SKM-1 treated with dmso at 0.1 percent for 144 hours (cell line): Measurements from ENCODE around the gene LRRN4CL.

Experiments used
- DNase-seq: peaks from one replicate; lab custom pipeline; 2025; ENCODE audit not compliant: unreplicated experiment; lab: John Stamatoyannopoulos, UW

LRRN4CL gene

GRCh38 chr11:62648185-62648966 lies 41.0 kb downstream of the LRRN4CL start:
- no peak for DNase-seq

DNA sequence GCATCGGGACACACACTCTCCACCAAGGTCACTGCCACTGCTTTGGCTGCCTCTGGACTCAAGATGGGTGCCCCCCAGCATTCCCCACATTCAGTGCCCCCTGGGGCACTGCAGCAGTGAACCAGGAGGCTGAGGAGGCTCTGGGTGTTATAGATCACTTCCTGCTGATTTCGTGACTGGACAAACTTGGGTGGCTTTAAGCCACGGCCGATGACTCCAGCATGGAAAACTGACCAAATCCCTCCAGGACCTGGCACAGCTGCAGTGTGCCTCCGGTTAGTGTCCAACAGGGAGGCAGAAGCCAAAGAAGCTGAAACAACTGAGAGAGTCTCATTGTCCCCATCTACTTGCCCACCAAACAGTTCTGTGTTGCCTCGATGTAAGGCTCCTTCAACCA lies 41.7 kb downstream of the LRRN4CL start:
- no peak for DNase-seq

DNA sequence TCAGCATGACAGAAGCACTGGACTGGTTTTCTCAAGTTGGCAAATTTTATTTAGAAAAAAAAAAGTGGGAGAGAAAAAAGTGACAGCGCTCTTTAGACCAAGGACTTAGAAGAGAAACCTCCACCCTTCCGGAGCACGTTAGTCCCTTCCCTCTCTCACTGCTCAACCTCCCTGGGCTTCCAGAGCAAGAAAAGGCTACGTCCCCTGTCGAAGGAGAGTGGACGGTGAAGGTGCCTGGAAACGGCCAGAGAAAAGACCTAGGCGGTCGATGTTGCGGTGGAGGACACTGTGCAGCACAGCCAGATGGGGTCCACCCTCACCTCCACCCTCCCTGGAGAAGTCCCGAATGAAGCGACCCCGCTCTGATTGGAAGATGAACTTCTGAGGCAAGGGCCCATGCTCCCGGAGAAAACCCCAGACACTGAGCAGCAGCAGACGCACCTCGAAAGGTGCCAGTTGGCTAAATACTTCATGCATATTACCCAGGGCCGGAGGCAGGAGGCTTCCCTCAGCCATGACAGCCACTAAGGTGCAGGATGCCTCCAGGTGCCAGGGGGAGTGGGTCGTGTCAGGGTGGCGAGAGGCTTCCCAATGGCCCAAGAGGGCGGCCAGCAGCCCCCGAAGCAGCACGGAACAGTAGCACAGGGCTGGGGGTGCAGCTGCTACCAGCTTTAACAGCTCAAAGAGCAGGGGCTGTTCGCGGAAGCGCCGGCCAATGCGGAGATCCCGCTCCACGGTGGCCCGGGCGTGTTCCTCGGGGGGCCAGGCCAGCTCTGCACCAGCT lies 42.3 kb downstream of the LRRN4CL start:
- DNase-seq: no peak

- peak; percentile 96 for DNase-seq
Observed at GRCh38 chr11:62645946-62646824, 43.1 kb downstream of the LRRN4CL start, which contains the start of gene GANAB. TSS of gene GANAB (minus strand) at chr11:62646613. CDS start at chr11:62646599, 14 bp downstream.

- no peak for DNase-seq
Observed at GRCh38 chr11:62645671-62645945, 43.7 kb downstream of the LRRN4CL start.

GRCh38 chr11:62644220-62644619 lies 45.1 kb downstream of the LRRN4CL start:
- DNase-seq: no peak
